Mesenchymal stem cell (in vitro differentiated cells and primary cell): Measurements from ENCODE around the gene IFT20.

Source experiments
- DNase-seq: peaks from one replicate; pipeline ENCODE4 v3.0.0-alpha.2; 2013
- H2AFZ ChIP-seq: one replicate; pipeline ENCODE4 v1.6.1; 2013; ENCODE audit warnings: low read depth, mild to moderate bottlenecking, control low read depth, inconsistent platforms, low read length, moderate library complexity
- H2AK5ac ChIP-seq: 2 replicates; pipeline ENCODE4 v1.6.1; 2013; ENCODE audit warnings: low read length, moderate library complexity, mild to moderate bottlenecking, inconsistent platforms; ENCODE audit not compliant: severe bottlenecking
- H2BK120ac ChIP-seq: one replicate; pipeline ENCODE4 v1.6.1; 2013; ENCODE audit warnings: low read depth, mild to moderate bottlenecking, inconsistent platforms, low read length, moderate library complexity
- H2BK12ac ChIP-seq, 2 experiments: one replicate each; pipeline ENCODE4 v1.6.1; 2013; ENCODE audit warnings: inconsistent platforms in 2 of 2, low read length in 2 of 2, mild to moderate bottlenecking in 2 of 2, moderate library complexity in 2 of 2, control low read depth in 1 of 2
- H2BK15ac ChIP-seq: one replicate; pipeline ENCODE4 v1.6.1; 2013; ENCODE audit warnings: mild to moderate bottlenecking, low read depth, inconsistent platforms; ENCODE audit not compliant: poor library complexity, severe bottlenecking
- H2BK5ac ChIP-seq: 2 replicates; pipeline ENCODE4 v1.6.1; 2013; ENCODE audit warnings: low read depth, mild to moderate bottlenecking, low read length, control low read depth, inconsistent platforms; ENCODE audit not compliant: poor library complexity, severe bottlenecking
- H3K14ac ChIP-seq, 2 experiments: one replicate each; pipeline ENCODE4 v1.6.1; 2013; ENCODE audit warnings: inconsistent platforms in 2 of 2, low read length in 2 of 2, control low read depth in 1 of 2, mild to moderate bottlenecking in 1 of 2, moderate library complexity in 1 of 2
- H3K18ac ChIP-seq, 2 experiments: one replicate each; pipeline ENCODE4 v1.6.1; 2013; ENCODE audit warnings: inconsistent platforms in 2 of 2, low read length in 2 of 2, control low read depth in 1 of 2, low read depth in 1 of 2, mild to moderate bottlenecking in 1 of 2
- H3K23ac ChIP-seq, 2 experiments: one replicate each; pipeline ENCODE4 v1.6.1; 2013; ENCODE audit warnings: inconsistent platforms in 2 of 2, low read length in 2 of 2, mild to moderate bottlenecking in 2 of 2, moderate library complexity in 2 of 2, control low read depth in 1 of 2
- H3K27ac ChIP-seq: 2 replicates; pipeline ENCODE4 v1.5.1; 2013; ENCODE audit warnings: mild to moderate bottlenecking, moderate library complexity, low read length, control low read depth, inconsistent platforms; ENCODE audit not compliant: poor library complexity, severe bottlenecking
- H3K27me3 ChIP-seq, 2 experiments: 2 replicates each; pipeline versions ENCODE4 v1.6.1 to v1.7.0; 2013; ENCODE audit warnings: low read length in 2 of 2, mild to moderate bottlenecking in 2 of 2, moderate library complexity in 2 of 2, control low read depth in 1 of 2, inconsistent platforms in 1 of 2; ENCODE audit not compliant: control insufficient read depth in 1 of 2, insufficient read depth in 1 of 2
- H3K36me3 ChIP-seq, 2 experiments: 2 replicates each; pipeline versions ENCODE4 v1.6.1 to v1.7.0; 2013; ENCODE audit warnings: low read length in 2 of 2, control low read depth in 1 of 2, inconsistent platforms in 1 of 2, low read depth in 1 of 2, mild to moderate bottlenecking in 1 of 2; ENCODE audit not compliant: insufficient read depth in 2 of 2, control insufficient read depth in 1 of 2
- H3K4ac ChIP-seq, 2 experiments: one replicate each; pipeline ENCODE4 v1.6.1; 2013; ENCODE audit warnings: inconsistent platforms in 2 of 2, low read length in 2 of 2, mild to moderate bottlenecking in 2 of 2, moderate library complexity in 2 of 2, control low read depth in 1 of 2, low read depth in 1 of 2
- H3K4me1 ChIP-seq: 2 replicates; pipeline ENCODE4 v1.6.1; 2013; ENCODE audit warnings: low read depth, low read length, control low read depth; ENCODE audit not compliant: control insufficient read depth, insufficient read depth
- H3K4me2 ChIP-seq: 2 replicates; pipeline ENCODE4 v1.6.1; 2013; ENCODE audit warnings: low read length, mild to moderate bottlenecking, inconsistent platforms; ENCODE audit not compliant: poor library complexity, severe bottlenecking
- H3K4me3 ChIP-seq, 2 experiments: 2 replicates each; pipeline versions ENCODE4 v1.5.1 to v1.7.0; 2013; ENCODE audit warnings: low read length in 2 of 2, mild to moderate bottlenecking in 2 of 2, control low read depth in 1 of 2, low read depth in 1 of 2; ENCODE audit not compliant: insufficient read depth in 1 of 2
- H3K79me1 ChIP-seq: replicated peaks from 2 replicates; pipeline ENCODE4 v1.6.1; 2013; ENCODE audit warnings: mild to moderate bottlenecking, control low read depth, low read length, inconsistent platforms; ENCODE audit not compliant: poor library complexity, severe bottlenecking
- H3K9ac ChIP-seq: 2 replicates; pipeline ENCODE4 v1.7.0; 2013; ENCODE audit warnings: mild to moderate bottlenecking, low read length, moderate library complexity
- H3K9me3 ChIP-seq: 2 replicates; pipeline ENCODE4 v1.7.0; 2013; ENCODE audit warnings: mild to moderate bottlenecking, low read length; ENCODE audit not compliant: control insufficient read depth
- H4K8ac ChIP-seq: one replicate; pipeline ENCODE4 v1.6.1; 2013; ENCODE audit warnings: inconsistent platforms, mild to moderate bottlenecking, low read length, moderate library complexity
- H4K91ac ChIP-seq: one replicate; pipeline ENCODE4 v1.6.1; 2013; ENCODE audit warnings: mild to moderate bottlenecking, low read length, inconsistent platforms
- WGBS: methylation state at CpG from one replicate; pipeline ENCODE4 v1.1.7; 2013; ENCODE audit warnings: mixed read lengths; 5-methylcytosine and 5-hydroxymethylcytosine counted together

Gene IFT20

DNA sequence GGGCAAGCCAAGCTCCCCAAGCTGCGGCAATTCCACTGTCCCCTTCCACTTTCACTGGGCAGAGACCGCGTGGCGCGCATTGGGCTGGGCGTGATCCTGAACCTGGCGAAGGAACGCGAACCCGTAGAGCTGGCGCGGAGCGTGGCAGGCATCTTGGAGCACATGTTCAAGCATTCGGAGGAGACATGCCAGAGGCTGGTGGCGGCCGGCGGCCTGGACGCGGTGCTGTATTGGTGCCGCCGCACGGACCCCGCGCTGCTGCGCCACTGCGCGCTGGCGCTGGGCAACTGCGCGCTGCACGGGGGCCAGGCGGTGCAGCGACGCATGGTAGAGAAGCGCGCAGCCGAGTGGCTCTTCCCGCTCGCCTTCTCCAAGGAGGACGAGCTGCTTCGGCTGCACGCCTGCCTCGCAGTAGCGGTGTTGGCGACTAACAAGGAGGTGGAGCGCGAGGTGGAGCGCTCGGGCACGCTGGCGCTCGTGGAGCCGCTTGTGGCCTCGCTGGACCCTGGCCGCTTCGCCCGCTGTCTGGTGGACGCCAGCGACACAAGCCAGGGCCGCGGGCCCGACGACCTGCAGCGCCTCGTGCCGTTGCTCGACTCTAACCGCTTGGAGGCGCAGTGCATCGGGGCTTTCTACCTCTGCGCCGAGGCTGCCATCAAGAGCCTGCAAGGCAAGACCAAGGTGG, 46.0 kb upstream of the IFT20 start:
- H3K14ac ChIP-seq = no peak overlapping the region
- H3K27ac ChIP-seq = no peak overlapping the region
- no peak overlapping the region for H2AK5ac ChIP-seq
- peak overlapping the region; percentile 72 for H4K91ac ChIP-seq
- no peak for DNase-seq
- peaks cover 11% of the 10 kb centered on the region for H3K4me1 ChIP-seq
- peak overlapping the region in 1 of 2 experiments; percentile 30 for H3K4me3 ChIP-seq
- no peak overlapping the region for H3K9ac ChIP-seq
- H3K18ac ChIP-seq = no peak overlapping the region
- no peak overlapping the region for H2BK12ac ChIP-seq
- 22% methylated on average over 70 of the region's 72 CpGs for WGBS
- H3K4me2 ChIP-seq = no peak overlapping the region
- H3K27me3 ChIP-seq = peaks cover 16 to 33% of the 10 kb centered on the region in 2 experiments
- peaks cover 3 to 18% of the 10 kb centered on the region in 2 experiments for H3K36me3 ChIP-seq
- no peak overlapping the region for H2AFZ ChIP-seq
- no peak overlapping the region for H3K23ac ChIP-seq
- H2BK5ac ChIP-seq = no peak overlapping the region
- no peak overlapping the region for H3K4ac ChIP-seq
- H4K8ac ChIP-seq = peak overlapping the region; percentile 42
- H3K9me3 ChIP-seq = no peaks in the 10 kb centered on the region
- peaks cover 1% of the 10 kb centered on the region for H3K79me1 ChIP-seq
- no peak overlapping the region for H2BK120ac ChIP-seq
- no peak overlapping the region for H2BK15ac ChIP-seq

DNA sequence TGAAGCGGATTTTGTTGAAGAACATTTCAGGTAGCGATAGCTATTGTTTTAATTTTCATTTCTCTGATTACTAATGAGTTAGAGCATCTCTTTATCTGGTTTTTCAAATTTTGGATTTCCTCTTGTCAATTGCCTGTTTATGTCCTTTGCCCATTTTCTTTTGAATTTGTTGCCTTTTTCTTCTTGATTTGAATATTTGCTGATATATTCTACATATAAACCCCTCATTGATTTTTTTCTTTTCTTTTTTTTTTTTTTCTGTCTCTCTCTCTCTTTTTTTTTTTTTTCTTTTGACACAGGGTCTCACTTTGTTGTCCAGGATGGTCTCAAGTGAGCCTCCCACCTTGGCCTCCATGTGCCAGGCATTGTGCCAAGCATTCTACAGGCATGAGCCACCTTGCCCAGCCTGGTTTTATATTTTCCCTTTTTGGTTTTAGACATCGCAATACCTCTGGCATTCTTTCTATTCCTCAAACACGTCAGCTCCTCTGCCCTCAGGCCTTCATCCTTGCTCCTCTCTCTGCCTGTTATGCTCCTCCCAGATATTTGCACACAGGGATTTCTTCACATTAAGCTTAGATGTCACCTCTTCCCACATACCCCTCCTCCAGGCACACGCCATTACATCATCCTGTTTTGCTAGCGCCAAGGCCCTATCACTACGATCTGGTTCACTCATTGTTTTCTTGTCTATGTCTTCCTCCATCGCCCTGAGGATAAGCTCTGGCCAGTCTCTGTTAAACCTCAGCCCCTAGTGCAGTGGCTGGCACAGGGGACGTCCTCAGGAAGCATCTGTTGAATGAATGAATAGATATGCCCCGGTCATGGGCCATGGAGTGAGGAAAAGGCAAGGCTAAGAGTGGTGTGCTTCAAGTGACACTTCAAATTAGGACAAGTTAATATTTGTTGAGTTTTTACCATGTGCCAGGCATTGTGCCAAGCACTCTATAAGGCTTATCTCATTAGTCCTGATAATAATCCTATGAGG, 44.8 kb upstream of the IFT20 start:
- 86% methylated on average over 9 of the region's 10 CpGs for WGBS

DNA sequence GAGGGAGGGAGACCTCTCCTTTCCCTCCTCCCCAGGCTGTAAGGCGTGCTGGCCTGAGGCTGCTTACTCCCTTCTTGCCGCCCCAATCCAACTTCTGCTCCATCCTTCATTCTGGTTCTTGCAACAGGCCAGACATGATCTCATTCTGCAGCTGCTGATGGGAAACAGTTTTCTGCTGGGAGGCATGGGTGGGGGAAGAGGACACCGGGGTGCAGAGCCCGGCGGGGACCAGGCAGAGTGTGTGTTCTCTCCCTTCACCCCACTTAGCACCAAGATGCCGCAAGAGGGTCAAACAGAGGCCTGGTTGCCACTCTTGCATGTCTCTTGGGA, 37.6 kb upstream of the IFT20 start:
- Histone ChIP-seq H3K18ac (no peak overlapping the region), H3K4me2 (no peak overlapping the region), H3K9ac (peak overlapping the region; percentile 78), H2BK12ac (no peak overlapping the region), H2AFZ (peak overlapping the region; percentile 7), H3K23ac (no peak overlapping the region), H3K14ac (no peak overlapping the region), H2AK5ac (no peak overlapping the region), H3K4me3 (peak overlapping the region in 1 of 2 experiments; percentile 81), H3K4me1 (peaks cover 21% of the 10 kb centered on the region), H3K9me3 (no peaks in the 10 kb centered on the region), H2BK120ac (no peak overlapping the region), H4K8ac (no peak overlapping the region), H3K79me1 (no peaks in the 10 kb centered on the region), H4K91ac (no peak overlapping the region), H2BK5ac (no peak overlapping the region), H3K27me3 (peaks cover 0 to 11% of the 10 kb centered on the region in 2 experiments), H3K36me3 (peaks cover 0 to 8% of the 10 kb centered on the region in 2 experiments), H2BK15ac (no peak overlapping the region), H3K4ac (no peak overlapping the region), H3K27ac (no peak overlapping the region)
- 94% methylated on average over 4 of the region's 6 CpGs for WGBS
- no peak for DNase-seq

More for the DNA sequence above, 44.8 kb upstream of the IFT20 start:
- Histone ChIP-seq H2BK5ac (no peak overlapping the region), H3K9me3 (no peaks in the 10 kb centered on the region), H3K4ac (no peak overlapping the region), H2AK5ac (no peak overlapping the region), H2BK12ac (no peak overlapping the region), H3K18ac (no peak overlapping the region), H4K8ac (no peak overlapping the region), H3K79me1 (peaks cover 1% of the 10 kb centered on the region), H3K4me2 (no peak overlapping the region), H3K27ac (no peak overlapping the region), H3K4me1 (peaks cover 11% of the 10 kb centered on the region), H2BK15ac (no peak overlapping the region), H3K4me3 (no peak overlapping the region), H2BK120ac (no peak overlapping the region), H4K91ac (no peak overlapping the region), H3K27me3 (peaks cover 16 to 33% of the 10 kb centered on the region in 2 experiments), H3K36me3 (peaks cover 3 to 15% of the 10 kb centered on the region in 2 experiments), H3K9ac (no peak overlapping the region), H3K23ac (no peak overlapping the region), H3K14ac (no peak overlapping the region), H2AFZ (no peak overlapping the region)
- no peak for DNase-seq
